SK-N-SH treated with all-trans-retinoic acid at 6 μM for 48 hours (cell line): ENCODE data around the gene NADK2.

Experiments
- ATAC-seq: fragments of 200-7000 bp; cut with Tn5 transposase; 3 replicates; pipeline ENCODE4 v1.9.1; 2020; ENCODE audit warnings: mild to moderate bottlenecking, moderate library complexity
- ARNTL ChIP-seq: fragments of 450-650 bp; formaldehyde crosslinking; IDR thresholded peaks from 2 replicates; pipeline ENCODE4 v1.5.0; 2020; ENCODE audit warnings: low read depth, mild to moderate bottlenecking, moderate library complexity, borderline replicate concordance
- BACH2 ChIP-seq: fragments of 250-450 bp; sonication (Bioruptor Pico); IDR thresholded peaks from 2 replicates; pipeline ENCODE4 v1.9.0; 2021; ENCODE audit warnings: mild to moderate bottlenecking, borderline replicate concordance
- CREB5 ChIP-seq: fragments of 250-450 bp; sonication (Bioruptor Pico); IDR thresholded peaks from 2 replicates; pipeline ENCODE4 v1.5.1; 2020; ENCODE audit warnings: low read depth, mild to moderate bottlenecking, moderate library complexity
- CSDC2 ChIP-seq: fragments of 250-450 bp; sonication (Bioruptor Pico); IDR thresholded peaks from 2 replicates; pipeline ENCODE4 v1.5.0; 2020; ENCODE audit warnings: mild to moderate bottlenecking, moderate library complexity
- CSRNP3 ChIP-seq: fragments of 250-450 bp; sonication (Bioruptor Pico); IDR thresholded peaks from 2 replicates; pipeline ENCODE4 v1.5.1; 2021; ENCODE audit warnings: mild to moderate bottlenecking, moderate library complexity
- ESRRG ChIP-seq: fragments of 250-450 bp; sonication (Bioruptor Pico); IDR thresholded peaks from 2 replicates; pipeline ENCODE4 v1.6.1; 2021; ENCODE audit warnings: mild to moderate bottlenecking
- GLIS3 ChIP-seq: fragments of 250-450 bp; sonication (Bioruptor Pico); IDR thresholded peaks from 2 replicates; pipeline ENCODE4 v1.5.0; 2020; ENCODE audit warnings: mild to moderate bottlenecking, moderate library complexity
- ISL1 ChIP-seq: fragments of 250-450 bp; sonication (Bioruptor Pico); IDR thresholded peaks from 2 replicates; pipeline ENCODE4 v2.1.2; 2022; ENCODE audit warnings: mild to moderate bottlenecking, moderate library complexity
- OSR1 ChIP-seq: fragments of 250-450 bp; sonication (Bioruptor Pico); IDR thresholded peaks from 2 replicates; pipeline ENCODE4 v1.8.0; 2022; ENCODE audit warnings: moderate library complexity, mild to moderate bottlenecking, inconsistent platforms
- POU6F1 ChIP-seq: fragments of 250-450 bp; sonication (Bioruptor Pico); IDR thresholded peaks from 2 replicates; pipeline ENCODE4 v1.8.0; 2021; ENCODE audit warnings: low read depth, mild to moderate bottlenecking, moderate library complexity, borderline replicate concordance
- PPARA ChIP-seq: fragments of 250-450 bp; sonication (Bioruptor Pico); IDR thresholded peaks from 2 replicates; pipeline ENCODE4 v1.5.0; 2020; ENCODE audit warnings: mild to moderate bottlenecking, borderline replicate concordance
- RARB ChIP-seq: fragments of 250-450 bp; sonication (Bioruptor Pico); IDR thresholded peaks from 2 replicates; pipeline ENCODE4 v1.8.0; 2021; ENCODE audit warnings: mild to moderate bottlenecking, moderate library complexity
- TCF4 ChIP-seq: fragments of 250-450 bp; sonication (Bioruptor Pico); IDR thresholded peaks from 2 replicates; pipeline ENCODE4 v1.8.0; 2021; ENCODE audit warnings: mild to moderate bottlenecking, moderate library complexity, borderline replicate concordance
- TSHZ2 ChIP-seq: fragments of 250-450 bp; sonication (Bioruptor Pico); IDR thresholded peaks from 2 replicates; pipeline ENCODE4 v1.5.0; 2020; ENCODE audit warnings: mild to moderate bottlenecking, moderate library complexity
- ZC3H10 ChIP-seq: fragments of 250-450 bp; sonication (Bioruptor Pico); IDR thresholded peaks from 2 replicates; pipeline ENCODE4 v1.5.1; 2021; ENCODE audit warnings: mild to moderate bottlenecking, moderate library complexity
- ZFP3 ChIP-seq: fragments of 250-450 bp; sonication (Bioruptor Pico); IDR thresholded peaks from 2 replicates; pipeline ENCODE4 v1.5.0; 2020; ENCODE audit warnings: mild to moderate bottlenecking, moderate library complexity
- ZFP30 ChIP-seq: fragments of 450-650 bp; formaldehyde crosslinking; IDR thresholded peaks from 2 replicates; pipeline ENCODE4 v1.5.0; 2022; ENCODE audit warnings: mild to moderate bottlenecking, moderate library complexity
- ZNF565 ChIP-seq: fragments of 450-650 bp; formaldehyde crosslinking; conservative IDR thresholded peaks from 2 replicates; pipeline ENCODE4 v1.5.0; 2020; ENCODE audit warnings: low read depth, mild to moderate bottlenecking, moderate library complexity
- ZNF70 ChIP-seq: fragments of 450-650 bp; formaldehyde crosslinking; IDR thresholded peaks from 2 replicates; pipeline ENCODE4 v1.5.0; 2020; ENCODE audit warnings: mild to moderate bottlenecking, moderate library complexity
- ZNF8 ChIP-seq: fragments of 450-650 bp; formaldehyde crosslinking; IDR thresholded peaks from 2 replicates; pipeline ENCODE4 v1.5.0; 2020; ENCODE audit warnings: mild to moderate bottlenecking, moderate library complexity

NADK2 gene

GRCh38 chr5:36156121-36156601 is 85.6 kb downstream of the NADK2 start:
- no peak for ATAC-seq
- no peak for TF ChIP-seq ZNF70 (CRISPR knock-in tag)
- TF ChIP-seq TSHZ2 = 0 out of 2 replicates have a peak, but pooled peaks have one; percentile 11
- TF ChIP-seq CSDC2 = peak; percentile 52; the same call in 1 of the 2 replicates
- TF ChIP-seq CREB5 (CRISPR knock-in tag) = peak; percentile 21; the same call in 1 of the 2 replicates
- peak; percentile 56; the same call in 1 of the 2 replicates for TF ChIP-seq ZFP3 (CRISPR knock-in tag)
- no peak for TF ChIP-seq ARNTL (CRISPR knock-in tag)

GRCh38 chr5:36155291-36155690 is 86.4 kb downstream of the NADK2 start:
- ATAC-seq = no peak
- TF ChIP-seq ISL1 (CRISPR knock-in tag) (no peak), CREB5 (CRISPR knock-in tag) (no peak), ZFP3 (CRISPR knock-in tag) (no peak), RARB (CRISPR knock-in tag) (no peak), BACH2 (CRISPR knock-in tag) (no peak), ZFP30 (CRISPR knock-in tag) (no peak), PPARA (no peak), ZNF8 (no peak), POU6F1 (CRISPR knock-in tag) (no peak), CSRNP3 (CRISPR knock-in tag) (no peak), TCF4 (CRISPR knock-in tag) (no peak)
- TF ChIP-seq, all 23 proteins: peak for 0

GRCh38 chr5:36153726-36154125 is 88.0 kb downstream of the NADK2 start:
- no peak for ATAC-seq
- TF ChIP-seq OSR1 (CRISPR knock-in tag) = no peak
- no peak for TF ChIP-seq PPARA
- no peak for TF ChIP-seq ZFP3 (CRISPR knock-in tag)
- no peak for TF ChIP-seq ZNF70 (CRISPR knock-in tag)
- no peak for TF ChIP-seq TSHZ2
- no peak for TF ChIP-seq ESRRG
- no peak for TF ChIP-seq RARB (CRISPR knock-in tag)
- TF ChIP-seq CREB5 (CRISPR knock-in tag) = no peak
- no peak for TF ChIP-seq ZNF565 (CRISPR knock-in tag)
- TF ChIP-seq GLIS3 (CRISPR knock-in tag) = no peak
- TF ChIP-seq POU6F1 (CRISPR knock-in tag) = no peak
- no peak for TF ChIP-seq ZC3H10 (CRISPR knock-in tag)
- TF ChIP-seq TCF4 (CRISPR knock-in tag) = no peak
